ENCODE measurements around the gene PLA2G4D.

PLA2G4D gene

GRCh38 chr15:42090370-42090769, 4.0 kb downstream of the PLA2G4D start:
- DNase-seq = no peak

GRCh38 chr15:42089942-42090341, 4.4 kb downstream of the PLA2G4D start:
- no peak for DNase-seq

- DNase-seq = no peak
Observed at GRCh38 chr15:42088801-42089640, 5.3 kb downstream of the PLA2G4D start.

GRCh38 chr15:42087926-42088800, 6.2 kb downstream of the PLA2G4D start:
- DNase-seq = no peak

- DNase-seq = no peak
Observed at GRCh38 chr15:42087460-42087859, 6.9 kb downstream of the PLA2G4D start.

- no peak for DNase-seq
Observed at GRCh38 chr15:42085721-42086120, 8.6 kb downstream of the PLA2G4D start.

GRCh38 chr15:42085236-42085605, 9.1 kb downstream of the PLA2G4D start:
- DNase-seq = no peak

GRCh38 chr15:42084465-42085235, 9.7 kb downstream of the PLA2G4D start:
- no peak for DNase-seq

GRCh38 chr15:42083916-42084315, 10.4 kb downstream of the PLA2G4D start:
- DNase-seq = no peak

- no peak for DNase-seq
Observed at GRCh38 chr15:42083605-42083908, 10.8 kb downstream of the PLA2G4D start.

GRCh38 chr15:42082823-42083604, 11.3 kb downstream of the PLA2G4D start:
- DNase-seq = no peak

GRCh38 chr15:42082141-42082540, 12.2 kb downstream of the PLA2G4D start:
- no peak for DNase-seq

- DNase-seq = no peak
Observed at GRCh38 chr15:42080919-42081830, 13.2 kb downstream of the PLA2G4D start.

GRCh38 chr15:42080186-42080918, 14.0 kb downstream of the PLA2G4D start:
- DNase-seq = no peak

- no peak for DNase-seq
Observed at GRCh38 chr15:42079401-42079908, 14.9 kb downstream of the PLA2G4D start.

GRCh38 chr15:42078903-42079302, 15.5 kb downstream of the PLA2G4D start:
- no peak for DNase-seq

GRCh38 chr15:42077689-42078088, 16.7 kb downstream of the PLA2G4D start:
- no peak for DNase-seq

- no peak for DNase-seq
Observed at GRCh38 chr15:42073418-42073817, 20.9 kb downstream of the PLA2G4D start.

- DNase-seq = no peak
Observed at GRCh38 chr15:42072141-42072685, 22.1 kb downstream of the PLA2G4D start.

GRCh38 chr15:42071717-42072116, 22.6 kb downstream of the PLA2G4D start:
- DNase-seq = no peak

Measured in NCI-H2107 (cell line).